HG03521 (cell line): ENCODE results near the gene SRPX2.

Experiments used
- ATAC-seq: cut with Tn5 transposase; IDR thresholded peaks from one replicate; pipeline ENCODE4 v1.9.1; 2021; ENCODE audit warnings: mild to moderate bottlenecking, moderate library complexity; ENCODE audit not compliant: unreplicated experiment

The SRPX2 gene

DNA sequence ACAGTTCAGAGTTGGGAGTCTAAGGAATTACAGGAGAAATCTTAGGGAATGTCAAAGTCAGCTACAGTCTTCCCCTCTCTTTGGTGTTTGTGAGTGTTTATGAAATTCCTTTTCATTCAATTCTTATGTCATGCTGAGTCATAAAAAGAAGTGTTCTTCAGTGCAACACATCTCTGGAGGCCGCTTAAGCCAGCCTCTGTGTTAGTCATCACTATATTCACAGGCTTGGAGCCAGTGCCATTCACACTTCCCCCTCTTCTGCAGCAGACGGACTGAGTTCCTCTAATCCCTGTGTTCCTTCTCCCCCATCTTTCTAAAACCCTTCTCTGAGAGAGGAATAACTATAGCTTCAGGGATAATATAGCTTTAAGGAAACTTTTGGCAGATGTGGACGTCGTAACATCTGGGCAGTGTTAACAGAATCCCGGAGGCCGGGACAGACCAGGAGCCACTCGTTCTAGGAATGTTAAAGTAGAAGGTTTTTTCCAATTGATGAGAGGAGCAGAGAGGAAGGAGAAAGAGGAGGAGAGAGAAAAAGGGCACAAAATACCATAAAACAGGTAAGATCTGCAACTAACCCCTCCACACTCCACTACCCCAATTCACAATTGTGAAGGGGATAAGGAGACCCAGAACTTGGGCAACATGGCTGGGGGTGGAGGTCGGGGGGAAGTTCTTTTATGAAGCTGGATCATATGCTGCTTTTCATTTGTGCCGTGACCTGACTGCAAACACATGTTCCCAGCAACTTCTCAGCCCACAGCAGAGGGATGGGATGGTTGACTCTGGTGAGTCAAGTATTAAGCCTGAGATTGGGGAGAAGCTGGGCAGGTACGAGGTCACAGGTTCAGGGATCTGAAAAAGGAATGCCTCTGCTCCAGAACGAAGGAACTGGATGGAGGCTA lies at the start of gene SRPX2:
SRPX2 (plus strand) TSS at position 244 of the 905 bp plus-strand sequence. CDS start 2,124 bp downstream, outside the sequence.
- no peak for ATAC-seq

GRCh38 chrX:100596601-100597000 lies 47.4 kb upstream of the SRPX2 start:
- ATAC-seq, result no peak

- ATAC-seq, result no peak
Observed at GRCh38 chrX:100599456-100599855, 44.5 kb upstream of the SRPX2 start.

- no peak for ATAC-seq
Observed at GRCh38 chrX:100600340-100600739, 43.7 kb upstream of the SRPX2 start.

- ATAC-seq, result no peak
Observed at GRCh38 chrX:100600758-100601157, 43.2 kb upstream of the SRPX2 start.

DNA sequence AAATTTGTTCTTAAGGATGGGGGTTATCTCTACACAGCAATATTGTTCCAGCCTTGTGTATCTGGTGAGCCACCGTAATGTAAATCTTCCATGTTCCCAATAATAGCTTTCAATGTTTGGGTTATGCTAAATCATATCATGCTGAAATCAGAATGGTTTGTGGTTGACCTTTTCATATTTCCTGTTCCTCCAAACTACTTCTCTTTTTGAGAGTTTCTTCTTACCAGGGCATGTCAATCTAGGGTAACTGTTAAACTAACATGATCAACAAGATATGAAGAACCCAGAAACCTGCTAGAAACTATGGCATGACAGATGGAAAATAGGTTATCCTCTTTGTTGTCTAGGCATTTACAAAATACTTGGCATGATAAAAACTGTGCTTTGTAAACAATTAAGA lies 37.2 kb upstream of the SRPX2 start:
- no peak for ATAC-seq

DNA sequence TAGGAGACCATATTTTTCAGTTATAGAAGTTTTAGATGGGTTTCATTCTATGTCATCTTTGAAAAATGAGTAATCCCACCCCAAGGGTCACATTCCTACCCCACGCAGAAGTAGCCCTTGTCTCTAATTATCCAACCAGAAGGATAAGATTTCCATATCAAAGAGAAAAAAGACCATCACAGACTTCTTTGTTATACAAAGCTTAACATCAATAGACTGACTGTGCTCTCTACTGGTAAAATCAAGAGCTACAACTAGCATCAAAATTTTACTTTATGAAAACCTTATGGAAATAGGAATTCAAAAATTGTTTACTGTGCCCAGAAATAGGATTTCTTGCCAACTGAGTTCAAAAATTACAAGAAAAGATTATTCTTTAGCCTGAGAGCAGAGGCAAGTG lies 34.4 kb upstream of the SRPX2 start:
- ATAC-seq, result no peak

DNA sequence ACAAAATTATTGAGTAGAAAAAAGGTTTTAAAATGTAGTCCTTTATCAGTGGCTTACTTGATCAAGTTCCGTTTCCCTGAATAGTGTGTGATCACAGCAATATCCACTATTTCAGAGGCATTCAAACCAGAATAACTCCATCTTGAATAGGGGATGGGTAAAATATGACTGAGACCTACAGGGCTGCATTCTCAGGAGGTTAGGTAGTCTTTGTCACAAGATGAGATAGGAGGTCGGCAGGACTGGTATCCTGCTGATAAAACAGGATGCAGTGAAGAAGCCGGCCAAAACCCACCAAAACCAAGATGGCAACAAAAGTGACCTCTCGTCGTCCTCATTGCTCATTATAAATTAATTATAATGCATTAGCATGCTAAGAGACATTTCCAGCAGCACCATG lies 32.0 kb upstream of the SRPX2 start:
- no peak for ATAC-seq

GRCh38 chrX:100615005-100615404 lies 29.0 kb upstream of the SRPX2 start:
- ATAC-seq, result peak; percentile 98

DNA sequence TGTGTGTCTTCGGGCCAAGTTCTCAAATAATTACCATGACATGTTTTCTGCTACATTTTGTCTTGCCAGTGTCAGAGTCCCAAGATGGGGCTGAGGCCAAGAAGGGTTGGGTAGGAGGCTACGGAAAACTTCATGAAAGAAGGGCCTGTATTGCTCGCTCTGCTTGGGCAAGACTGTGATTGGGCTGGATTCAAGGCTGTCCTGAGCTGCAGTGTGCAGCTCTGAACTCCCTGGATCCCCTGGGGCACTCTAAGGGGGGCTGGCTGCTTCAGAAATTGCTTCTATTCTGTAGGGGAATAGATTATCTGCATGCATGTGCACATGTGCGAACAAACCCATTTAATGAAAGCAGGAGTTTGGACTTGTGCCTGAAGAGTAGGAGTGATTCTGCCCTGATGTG lies 21.0 kb upstream of the SRPX2 start:
- ATAC-seq, result no peak

DNA sequence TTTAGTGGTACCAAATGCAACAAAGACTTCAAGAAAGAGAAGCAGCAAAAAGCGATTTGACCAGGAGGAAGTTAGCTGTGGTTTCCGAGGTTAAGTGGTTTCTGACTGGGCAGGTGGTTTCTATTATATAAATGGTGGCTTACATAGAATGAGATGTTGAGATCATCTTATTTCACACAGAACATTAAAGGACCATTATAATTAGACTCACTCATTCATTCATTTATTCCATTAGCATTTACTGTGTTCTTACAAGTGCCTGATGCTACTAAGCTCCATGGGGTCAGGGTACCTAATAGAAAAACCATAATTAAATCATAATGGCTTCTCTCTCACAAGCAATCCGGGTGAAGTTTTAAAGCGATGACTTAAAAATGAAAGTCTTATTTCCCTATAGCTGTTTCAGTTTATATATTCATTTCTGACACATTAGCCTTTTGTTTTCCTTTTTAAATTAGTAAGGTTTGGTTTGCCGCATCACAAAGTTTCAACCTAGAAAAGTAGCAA lies 18.0 kb upstream of the SRPX2 start:
- ATAC-seq, result peak; percentile 78

DNA sequence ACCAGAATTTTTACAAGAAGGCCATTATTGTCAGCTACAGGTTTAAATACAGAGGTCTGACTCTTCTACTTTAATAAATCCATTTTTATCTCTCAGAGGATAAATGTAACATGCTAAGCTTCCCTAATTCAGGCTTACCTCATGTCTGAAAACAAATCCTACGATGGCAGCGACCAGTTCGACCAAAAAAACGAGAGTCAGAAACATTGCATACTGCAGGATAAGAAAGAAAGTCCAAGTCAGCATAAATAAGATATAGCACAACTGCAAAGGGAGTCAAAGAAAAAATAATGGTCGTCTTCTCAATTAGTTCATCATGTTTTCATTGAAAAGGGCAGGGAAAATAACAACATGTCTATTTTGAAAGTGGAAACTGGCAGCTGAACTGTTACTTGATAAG lies 9.0 kb upstream of the SRPX2 start:
- no peak for ATAC-seq

GRCh38 chrX:100635989-100636320 lies 8.0 kb upstream of the SRPX2 start:
- ATAC-seq, result no peak

- peak; percentile 78 for ATAC-seq
Observed at GRCh38 chrX:100636321-100636991, 7.5 kb upstream of the SRPX2 start, which contains the start of gene TSPAN6. Gene TSPAN6 (minus strand): TSS chrX:100636806. CDS start chrX:100636694, 112 bp downstream.

GRCh38 chrX:100642290-100642689 lies 1.7 kb upstream of the SRPX2 start:
- no peak for ATAC-seq

DNA sequence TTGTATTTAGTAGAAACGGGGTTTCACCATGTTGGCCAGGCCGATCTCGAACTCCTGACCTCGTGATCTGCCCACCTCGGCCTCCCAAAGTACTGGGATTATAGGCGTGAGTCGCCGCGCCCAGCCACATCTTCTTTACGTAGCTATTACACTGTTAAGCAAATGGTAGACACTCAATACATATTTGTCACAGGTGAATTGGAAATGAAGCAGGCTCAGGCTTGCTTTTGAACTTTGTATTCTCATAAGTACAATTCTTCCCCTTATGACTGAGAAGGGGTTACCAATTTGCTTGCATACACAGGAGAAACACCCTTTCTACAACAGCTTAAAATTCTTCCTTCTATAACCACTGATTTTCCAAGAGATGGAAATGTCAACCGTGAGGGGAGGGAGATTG lies 787 bp upstream of the SRPX2 start:
- ATAC-seq, result no peak

DNA sequence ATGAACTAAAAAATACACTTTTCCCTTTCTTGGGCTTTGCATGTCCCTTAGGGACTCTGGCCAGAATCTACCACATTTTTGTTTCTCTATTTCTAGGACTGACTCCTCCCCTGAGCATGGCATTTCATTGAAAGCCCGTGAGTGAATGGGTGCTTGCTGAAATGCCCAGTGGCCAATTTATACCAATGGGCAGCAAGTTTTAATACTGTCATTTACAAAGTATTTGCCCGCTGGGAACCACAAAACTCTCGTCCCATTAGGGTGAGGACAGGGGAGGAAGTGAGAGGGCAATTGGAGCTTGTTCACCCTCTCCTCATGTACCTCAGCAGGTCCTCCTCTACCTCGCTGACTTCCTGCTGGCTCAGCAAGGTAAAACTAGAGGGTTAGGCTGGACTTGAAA lies 1.1 kb downstream of the SRPX2 start:
- ATAC-seq, result no peak

DNA sequence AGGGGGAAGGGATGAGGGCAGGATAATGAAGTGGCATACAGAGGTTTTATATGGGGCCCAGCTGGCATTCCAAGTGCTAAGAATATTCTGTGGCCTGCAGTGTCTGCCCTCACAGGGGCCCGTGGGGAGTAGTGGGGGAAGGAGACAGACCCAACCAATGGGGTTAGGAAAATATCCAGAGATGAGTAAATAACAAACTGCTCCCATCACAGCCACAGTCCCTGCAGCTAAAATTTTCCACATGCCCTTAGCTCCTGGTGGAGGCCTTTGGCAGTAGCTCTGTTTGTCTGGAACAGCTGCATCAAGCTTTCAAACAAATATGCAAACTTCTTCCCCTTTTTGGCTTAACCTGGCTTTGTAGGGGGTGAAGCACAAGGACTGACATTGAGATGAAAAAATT lies 3.1 kb downstream of the SRPX2 start:
- no peak for ATAC-seq

DNA sequence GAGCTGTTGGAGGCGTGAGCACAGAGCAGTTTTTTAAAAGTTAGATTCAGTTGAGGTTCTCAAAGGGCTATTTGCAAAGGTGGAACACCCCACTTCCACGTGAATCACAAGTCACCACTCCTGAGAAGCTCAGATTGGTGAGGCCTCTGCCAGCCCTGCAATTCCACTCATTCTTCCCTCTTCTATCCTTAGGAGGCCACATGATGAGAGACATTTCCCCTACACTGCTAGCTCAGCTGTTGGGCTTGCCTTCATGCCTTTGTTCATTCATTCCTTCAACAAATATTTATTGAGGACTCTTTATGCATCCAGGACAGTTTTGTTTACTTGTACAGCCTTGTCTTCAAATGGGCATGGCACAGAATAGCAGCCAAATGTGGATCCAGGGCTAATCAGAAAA lies 3.7 kb downstream of the SRPX2 start:
- ATAC-seq, result no peak

DNA sequence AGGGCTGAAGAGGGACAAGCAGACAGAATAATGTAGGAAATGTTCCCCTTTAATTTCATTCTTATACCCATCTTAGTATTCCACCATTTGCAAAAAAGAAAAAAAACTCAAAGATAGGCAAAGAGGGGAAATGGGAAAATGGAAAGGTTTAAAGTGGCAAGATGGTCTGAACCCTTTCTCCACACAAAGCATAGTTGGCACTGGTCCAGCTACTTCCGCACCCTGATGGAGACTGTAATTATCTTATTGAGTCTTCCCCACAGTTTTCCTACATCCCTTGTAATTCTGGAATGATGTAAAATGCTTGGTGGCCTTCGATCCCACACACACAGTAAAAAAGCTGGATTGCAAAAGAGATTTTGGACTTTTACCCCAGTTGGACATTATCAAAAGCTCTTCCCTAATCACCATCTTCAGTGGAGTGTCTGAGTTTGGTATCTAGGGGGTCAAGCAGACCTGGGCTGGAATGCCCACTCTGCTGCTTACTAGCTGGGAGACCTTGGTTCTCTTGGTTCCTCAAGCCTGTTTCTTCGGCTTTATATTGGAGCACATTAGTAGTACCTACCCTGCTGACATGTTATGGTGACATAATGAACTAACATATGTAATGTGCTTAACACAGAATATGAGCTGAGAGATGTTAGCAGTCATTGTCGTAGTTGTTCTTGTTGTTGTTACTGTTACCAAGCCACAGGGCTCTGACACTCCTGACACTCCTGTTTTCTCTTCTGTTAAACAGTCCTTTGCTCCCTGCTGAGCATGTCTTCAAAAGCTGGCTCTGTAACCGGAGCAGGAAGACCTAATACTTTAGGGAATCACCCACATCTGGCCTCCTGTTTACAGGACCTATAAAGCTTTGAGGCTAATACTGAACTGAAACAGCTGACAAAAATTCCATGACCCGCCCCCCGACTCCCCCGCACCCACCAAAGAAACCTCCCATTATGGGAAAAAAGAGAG lies 4.7 kb downstream of the SRPX2 start:
- ATAC-seq, result no peak
